ENCODE data around the gene NSL1.
"Not testable (repeated sequence)": the region's sequence is repeated elsewhere in the genome, so short reads cannot be mapped to it uniquely, and the experiment has no call there.

The NSL1 gene

DNA sequence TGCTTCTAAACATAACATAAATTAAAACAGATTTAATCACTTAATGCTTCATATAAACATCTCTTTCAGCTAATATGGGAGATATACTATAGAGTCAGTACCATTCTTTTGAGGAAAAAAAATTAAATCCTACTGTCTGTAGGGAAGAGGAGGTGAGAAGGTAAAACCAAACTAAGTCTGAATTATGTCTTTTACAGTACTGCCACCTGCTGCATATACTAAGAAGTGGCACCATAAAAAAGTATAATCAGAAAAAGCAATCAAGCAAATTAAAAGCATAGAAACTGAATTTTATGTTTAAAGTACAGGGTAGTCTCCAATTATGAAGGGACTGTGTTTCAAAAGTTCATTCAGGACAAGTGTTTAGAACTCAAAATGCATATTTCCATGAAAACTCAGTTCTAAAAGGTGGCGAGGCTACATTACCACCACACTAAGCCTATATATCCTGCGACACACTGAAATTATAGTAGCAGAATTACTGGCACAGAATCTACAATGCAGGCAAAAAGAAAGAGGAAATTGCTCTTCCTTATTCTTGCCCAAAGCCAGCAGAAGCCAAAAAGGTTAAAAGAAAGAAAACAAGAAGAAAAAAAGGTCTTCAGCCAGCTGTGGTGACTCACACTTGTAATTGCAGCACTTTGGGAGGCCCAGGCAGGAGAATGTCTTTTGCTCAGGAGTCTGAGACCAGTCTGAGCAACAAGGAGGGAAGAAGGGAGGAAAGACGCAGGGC, 9.0 kb downstream of the NSL1 start:
- no peak for DNase-seq

DNA sequence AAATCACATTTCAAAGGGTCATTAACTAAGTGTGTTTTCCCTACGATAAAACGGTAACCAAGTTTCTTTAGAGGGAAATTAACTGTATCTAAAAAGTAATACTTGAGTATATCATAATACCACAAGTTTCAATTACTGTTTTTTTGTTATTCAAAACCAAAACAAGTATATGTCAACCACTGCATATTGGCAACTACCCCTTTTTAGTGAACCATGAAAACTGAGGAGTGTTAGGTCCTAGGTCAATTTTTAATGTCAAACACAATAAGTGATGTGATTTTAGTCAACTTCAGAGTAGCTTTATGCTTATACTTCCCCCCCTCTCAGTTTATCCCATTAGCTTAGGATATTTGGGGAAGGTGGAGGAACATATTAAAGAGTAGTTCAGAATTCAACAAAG, 10.4 kb downstream of the NSL1 start:
- DNase-seq: no peak

DNA sequence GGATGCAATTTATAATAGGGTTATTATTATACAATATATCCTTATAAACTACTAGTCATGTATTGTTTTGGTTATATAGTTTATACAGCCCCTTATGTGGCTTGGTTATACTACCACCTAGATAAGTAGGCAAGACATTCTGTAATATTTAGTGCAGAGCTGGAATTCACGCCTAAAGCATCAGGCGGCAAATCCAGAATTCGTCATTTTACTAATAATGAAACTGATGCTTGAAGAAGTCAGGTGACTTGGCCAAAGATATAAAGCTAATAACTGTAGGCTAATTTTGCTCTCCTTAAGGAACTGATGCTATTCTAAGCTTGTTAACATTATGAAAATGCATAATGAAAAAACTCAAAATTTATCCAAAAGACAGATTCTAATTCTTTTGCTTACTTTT, 10.8 kb downstream of the NSL1 start:
- DNase-seq: no peak

DNA sequence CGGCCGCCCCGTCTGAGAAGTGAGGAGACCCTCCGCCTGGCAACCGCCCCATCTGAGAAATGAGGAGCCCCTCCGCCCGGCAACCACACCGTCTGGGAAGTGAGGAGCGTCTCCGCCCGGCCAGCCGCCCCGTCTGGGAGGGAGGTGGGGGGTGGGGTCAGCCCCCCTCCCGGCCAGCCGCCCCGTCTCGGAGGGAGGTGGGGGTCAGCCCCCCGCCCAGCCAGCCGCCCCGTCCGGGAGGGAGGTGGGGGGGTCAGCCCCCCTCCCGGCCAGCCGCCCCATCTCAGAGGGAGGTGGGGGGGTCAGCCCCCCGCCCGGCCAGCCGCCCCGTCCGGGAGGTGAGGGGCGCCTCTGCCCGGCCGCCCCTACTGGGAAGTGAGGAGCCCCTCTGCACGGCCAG, 12.5 kb downstream of the NSL1 start:
- DNase-seq: not testable (repeated sequence)

DNA sequence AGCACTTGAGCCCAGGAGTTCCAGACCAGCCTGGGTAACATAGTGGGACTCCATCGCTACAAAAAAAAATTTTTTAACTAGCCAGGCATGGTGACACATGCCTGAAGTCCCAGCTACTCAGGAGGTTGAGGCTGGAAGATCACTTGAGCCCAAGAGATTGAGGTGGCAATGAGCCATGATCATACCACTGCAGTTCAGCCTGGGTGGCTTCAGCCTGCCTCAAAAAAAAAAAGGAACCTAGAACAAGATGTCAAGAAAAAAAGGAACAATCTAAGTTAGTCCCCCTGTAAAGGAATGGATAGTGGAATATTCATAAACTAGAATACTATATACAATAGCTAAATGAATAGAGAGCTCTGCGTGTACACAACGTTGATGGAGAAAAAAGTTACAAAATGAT, 14.4 kb downstream of the NSL1 start:
- DNase-seq: no peak

DNA sequence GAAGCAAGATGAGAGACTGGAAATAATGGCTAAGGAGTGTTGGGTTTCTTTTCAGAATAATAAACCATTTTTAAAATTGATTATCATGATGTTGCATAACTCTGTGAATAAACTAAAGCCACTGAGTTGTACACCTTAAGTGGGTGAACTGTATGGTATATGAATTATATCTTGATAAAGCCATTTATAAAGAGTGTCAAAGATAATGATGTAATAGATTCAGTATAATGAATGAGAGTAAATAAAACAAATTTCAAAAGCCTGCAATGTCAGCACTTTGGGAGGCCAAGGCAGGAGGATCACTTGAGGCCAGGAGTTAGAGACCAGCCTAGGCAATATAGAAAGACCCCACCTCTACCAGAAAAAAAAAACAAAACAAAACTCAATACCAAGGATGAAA, 16.3 kb downstream of the NSL1 start:
- no peak for DNase-seq

DNA sequence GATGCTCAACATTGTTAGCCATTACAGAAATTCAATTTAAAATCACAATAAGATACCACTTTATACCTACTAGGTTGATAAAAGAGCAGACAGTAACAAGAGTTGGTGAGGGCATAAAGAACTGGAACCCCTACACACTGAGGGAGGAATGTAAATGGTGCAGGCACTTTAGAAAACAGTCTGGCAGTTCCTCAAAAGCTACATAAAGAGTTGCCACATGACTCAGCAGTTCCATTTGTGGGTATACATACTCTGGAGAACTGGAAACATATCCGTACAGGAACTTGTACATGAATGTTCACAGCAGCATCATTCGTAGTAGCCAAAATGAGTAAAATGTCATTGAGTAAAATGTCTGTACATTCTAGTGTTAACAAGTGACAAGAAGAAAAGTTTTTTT, 17.0 kb downstream of the NSL1 start:
- no peak for DNase-seq

DNA sequence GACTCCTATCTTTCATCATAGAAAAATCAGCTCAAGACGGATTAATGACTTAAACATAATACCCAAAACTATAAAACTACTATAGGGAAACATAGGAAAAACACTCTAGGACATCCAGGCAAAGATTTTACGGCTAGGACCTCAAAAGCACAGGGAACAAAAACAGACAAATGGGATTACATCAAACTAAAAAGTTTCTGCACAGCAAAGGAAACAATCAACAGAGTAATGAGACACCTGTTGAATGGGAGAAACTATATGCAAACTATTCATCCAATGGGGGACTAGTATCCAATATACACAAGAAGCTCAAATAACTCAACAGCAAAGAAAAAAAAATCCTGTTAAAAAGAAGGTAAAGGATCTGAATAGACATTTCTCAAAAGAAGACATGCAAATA, 18.6 kb downstream of the NSL1 start:
- no peak for DNase-seq

DNA sequence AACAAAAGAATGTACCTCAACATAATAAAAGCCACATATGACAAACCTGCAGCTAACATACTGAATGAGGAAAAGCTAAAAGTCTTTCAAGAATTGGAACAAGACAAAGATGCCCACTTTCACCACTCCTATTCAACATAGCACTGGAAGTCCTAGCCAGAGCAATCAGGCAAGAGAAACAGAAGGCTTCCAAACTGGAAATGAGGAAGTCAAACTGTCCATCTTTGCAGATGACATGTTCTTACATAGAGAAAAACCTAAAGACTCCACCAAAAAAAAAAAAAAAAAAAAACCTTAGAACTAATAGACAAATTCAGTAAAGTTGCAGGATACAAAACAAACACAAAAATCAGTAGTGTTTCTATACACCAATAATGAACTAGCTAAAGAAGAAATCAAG, 20.2 kb downstream of the NSL1 start:
- no peak for DNase-seq

DNA sequence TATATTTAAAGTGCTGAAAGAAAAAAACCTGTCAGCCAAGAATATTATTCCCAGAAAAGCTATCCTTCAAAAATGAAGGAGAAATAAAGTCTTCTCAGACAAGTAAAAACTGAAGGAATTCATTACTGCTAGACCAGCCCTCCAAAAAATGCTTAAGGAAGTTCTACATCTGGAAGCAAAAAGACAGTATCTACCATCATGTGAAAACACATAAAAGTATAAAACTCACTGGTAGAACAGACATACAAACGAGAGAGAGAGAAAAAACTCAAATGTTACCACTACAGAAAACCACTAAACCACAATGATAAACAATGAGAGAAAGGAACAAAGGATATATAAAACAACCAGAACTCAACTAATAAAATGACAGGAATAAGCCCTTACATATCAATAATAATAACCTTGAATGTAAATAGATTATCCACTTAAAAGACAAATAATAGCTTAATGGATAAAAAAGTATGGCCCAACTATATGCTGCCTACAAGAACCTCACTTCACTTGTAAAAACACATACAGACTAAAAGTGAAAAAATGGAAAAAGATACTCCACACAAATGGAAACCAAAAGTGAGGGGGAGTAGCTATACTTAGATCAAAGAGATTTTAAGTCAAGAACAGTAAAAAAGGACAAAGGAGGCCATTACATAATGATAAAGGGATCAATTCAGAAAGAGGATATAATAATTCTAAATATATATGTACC, 22.0 kb downstream of the NSL1 start:
- DNase-seq: no peak

DNA sequence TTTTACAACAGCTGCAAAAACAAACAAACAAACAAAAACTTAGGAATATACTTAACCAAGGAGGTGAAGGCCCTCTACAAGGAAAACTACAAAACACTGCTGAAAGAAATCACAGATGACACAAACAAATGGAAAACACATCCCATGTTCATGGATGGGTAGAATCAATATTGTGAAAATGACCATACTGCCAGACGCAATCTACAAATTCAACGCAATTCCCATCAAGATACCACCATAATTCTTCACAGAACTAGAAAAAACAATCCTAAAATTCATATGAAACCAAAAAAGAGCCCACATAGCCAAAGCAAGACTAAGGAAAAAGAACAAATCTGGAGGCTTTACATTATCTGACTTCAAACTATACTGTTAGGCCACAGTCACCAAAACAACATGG, 24.8 kb downstream of the NSL1 start:
- not testable (repeated sequence) for DNase-seq

DNA sequence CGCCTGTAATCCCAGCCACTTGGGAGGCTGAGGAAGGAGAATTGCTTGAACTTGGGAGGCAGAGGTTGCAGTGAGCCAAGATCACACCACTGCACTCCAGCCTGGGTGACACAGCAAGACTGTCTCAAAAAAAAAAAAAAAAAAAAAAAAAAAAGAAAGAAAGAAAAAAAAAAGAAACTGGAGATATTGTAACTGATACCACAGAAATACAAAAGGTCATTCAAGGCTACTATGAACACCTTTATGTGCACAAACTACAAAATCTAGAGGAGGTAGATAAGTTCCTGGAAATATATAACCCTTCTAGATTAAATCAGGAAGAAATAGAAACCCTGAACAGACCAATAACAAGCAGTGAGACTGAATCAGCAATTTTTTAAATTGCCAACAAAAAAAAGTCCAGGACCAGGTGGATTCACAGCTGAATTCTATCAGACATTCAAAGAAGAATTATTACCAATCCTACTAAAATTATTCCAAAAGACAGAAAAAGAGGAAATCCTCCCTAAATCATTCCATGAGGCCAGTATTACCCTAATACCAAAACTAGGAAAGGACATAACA, 26.8 kb downstream of the NSL1 start:
- DNase-seq: not testable (repeated sequence)

DNA sequence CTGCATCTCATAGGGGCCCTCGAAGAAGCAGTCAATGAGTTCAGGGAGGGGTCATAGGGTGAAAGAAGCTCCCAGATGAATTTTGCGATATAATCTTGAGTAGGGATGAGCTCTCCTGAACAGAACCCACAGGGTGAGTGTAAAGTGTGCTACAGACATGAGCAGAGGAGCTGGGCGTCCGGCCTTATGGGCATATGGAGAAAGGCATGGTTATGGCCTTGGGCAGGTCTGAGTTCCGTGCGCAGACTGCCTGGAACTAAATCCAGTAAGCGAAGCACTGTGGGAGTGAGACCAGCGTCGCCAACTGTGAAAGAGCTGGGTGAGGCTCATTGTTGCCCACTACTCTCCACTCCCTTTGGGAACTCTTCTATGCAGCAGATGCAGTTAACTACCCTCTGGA, 28.7 kb downstream of the NSL1 start:
- DNase-seq: no peak

DNA sequence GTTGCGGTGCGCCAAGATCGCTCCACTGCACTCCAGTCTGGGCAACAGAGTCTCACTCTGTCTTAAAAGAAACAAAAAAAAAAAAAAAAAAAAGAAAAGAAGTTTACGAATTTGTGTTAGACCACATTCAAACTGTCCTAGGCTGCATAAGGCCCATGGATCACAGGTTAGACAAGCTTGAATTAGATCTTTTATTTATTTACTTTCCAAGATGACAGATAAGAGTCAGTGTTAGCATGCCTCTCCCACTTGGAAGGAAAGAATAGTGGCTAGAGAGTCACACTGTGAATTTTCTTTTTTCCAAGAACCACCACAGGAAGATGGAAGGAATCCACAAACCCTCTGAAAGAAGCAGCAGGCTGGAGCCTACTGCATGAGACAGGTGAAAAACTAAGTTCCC, 29.3 kb downstream of the NSL1 start:
- DNase-seq: no peak

DNA sequence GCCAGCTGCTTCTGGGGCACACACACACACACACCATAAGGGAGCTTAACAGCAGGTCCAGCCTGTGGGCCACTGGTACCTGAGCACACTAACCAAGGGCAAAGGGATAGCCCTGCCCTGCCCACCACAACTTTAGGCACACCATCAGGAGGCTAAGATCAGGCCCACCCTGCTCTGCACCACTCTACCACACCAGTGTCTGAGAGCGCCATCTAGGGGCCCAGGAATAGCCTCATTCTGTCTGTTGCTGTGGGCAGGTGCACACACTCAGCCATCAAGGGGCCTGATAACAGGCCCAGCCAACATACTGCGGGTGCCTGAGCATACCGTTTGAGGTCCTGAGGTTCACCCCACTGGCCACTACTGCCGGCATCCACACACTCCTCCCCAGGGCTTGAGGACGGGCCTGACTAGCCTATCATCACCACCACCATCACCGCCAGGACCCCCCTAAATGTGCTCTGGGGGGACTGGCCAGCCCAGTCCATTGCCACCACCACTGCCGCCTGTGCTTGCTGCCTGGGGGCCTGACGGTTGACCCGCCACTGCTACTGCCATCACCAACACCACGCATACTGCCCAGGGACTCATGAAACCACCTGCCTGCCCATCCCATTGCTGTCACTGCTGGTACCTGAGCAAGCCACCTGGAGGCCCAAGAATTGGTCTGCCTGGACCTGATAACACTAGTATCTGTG, 31.3 kb downstream of the NSL1 start:
- DNase-seq: no peak

DNA sequence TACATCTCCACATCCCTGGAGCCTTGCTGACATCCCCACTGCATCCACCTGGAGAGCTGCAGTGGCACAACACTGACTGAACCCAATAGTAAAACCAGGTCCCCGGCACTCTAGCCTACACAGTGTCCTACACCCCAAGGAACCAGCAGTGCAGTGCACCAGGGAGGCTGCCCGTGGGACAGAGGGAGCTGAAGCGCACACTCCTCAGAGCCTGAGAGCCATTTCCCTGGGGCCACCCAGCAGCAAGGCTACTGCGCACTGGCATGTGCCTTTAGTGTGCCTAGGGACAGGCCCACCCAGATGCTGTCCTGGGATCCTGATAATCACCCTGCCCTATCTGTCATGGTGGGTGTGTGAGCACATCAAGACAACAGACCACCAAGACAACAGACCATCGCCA, 31.9 kb downstream of the NSL1 start:
- DNase-seq: no peak

DNA sequence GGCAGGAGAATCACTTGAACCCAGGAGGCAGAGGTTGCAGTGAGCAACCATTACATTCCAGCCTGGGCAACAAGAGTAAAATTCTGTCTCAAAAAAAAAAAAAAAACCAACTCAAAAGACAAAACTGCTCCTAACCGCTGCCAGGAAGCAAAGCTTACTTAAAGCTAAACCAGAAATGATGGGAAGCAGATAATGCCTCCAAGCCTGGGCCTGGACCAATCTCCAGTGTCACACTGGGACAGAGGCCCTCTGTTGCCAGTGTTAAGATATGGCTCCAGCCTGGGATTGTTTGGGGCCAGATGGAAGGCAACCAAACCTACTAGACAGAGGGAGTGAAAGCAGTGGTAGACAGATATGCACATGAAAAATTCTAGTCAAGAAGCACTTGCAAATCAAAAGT, 36.9 kb downstream of the NSL1 start:
- no peak for DNase-seq

DNA sequence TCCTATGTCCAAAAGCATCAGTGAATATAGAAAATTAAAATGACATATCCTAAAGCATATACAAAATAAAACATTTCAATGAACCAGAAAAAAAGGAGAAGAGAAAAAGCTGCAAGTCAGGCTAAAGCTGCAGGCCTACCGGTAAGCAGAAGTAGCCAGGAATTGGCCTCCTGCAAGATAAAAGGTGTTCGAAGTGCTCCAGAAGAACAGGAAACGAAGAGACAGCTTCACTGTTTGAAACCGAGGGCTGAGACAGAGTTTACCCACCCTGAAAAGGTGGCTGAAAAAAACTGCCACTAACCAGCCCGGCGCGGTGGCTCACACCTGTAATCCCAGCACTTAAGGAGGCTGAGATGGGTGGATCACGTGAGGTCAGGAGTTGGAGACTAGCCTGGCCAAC, 37.4 kb downstream of the NSL1 start:
- DNase-seq: no peak

DNA sequence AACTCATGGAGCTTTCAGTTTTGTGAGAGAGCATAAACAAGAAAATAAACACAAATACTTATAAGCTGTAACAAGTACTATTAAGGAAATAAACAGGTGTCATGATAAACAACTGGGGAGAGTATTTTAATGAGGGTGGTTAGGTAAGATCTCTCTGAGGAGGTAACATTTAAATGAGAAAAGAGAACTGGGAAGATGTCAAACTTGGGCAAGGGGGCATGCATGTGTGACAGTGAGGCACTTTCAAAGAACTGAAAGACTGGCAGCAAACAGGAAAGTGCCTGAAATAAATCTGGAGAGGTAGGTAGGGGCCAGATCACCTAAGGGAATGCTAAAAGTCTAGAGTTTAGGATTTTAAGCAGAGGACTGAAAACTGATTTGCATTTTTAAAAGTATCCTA, 37.8 kb downstream of the NSL1 start:
- no peak for DNase-seq

DNA sequence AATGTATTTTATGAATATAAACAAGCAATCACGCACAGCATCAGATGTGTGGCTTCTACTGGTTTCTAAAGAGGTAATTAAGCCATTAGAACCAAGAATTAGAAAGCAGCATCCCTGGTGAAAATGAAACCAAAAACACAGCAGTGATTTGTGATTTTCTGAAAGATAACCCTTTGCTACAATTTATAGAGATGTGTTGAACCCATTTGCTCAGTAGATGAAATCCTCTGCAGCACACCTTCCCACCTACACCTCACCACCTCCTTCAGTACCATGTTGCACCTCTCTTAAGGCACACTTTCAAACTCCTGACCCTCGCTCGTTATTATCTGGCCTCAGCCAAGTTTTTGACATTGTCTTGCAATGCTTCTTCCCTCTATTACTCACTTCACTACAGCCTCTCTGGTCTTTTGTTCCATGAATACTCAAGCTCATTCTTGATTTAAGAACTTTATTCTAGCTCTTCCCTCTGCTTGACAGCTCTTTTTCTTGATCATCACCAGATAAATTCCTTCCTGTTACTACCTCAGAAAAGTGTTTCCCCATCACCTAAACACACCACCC, 38.6 kb downstream of the NSL1 start:
- no peak for DNase-seq

DNA sequence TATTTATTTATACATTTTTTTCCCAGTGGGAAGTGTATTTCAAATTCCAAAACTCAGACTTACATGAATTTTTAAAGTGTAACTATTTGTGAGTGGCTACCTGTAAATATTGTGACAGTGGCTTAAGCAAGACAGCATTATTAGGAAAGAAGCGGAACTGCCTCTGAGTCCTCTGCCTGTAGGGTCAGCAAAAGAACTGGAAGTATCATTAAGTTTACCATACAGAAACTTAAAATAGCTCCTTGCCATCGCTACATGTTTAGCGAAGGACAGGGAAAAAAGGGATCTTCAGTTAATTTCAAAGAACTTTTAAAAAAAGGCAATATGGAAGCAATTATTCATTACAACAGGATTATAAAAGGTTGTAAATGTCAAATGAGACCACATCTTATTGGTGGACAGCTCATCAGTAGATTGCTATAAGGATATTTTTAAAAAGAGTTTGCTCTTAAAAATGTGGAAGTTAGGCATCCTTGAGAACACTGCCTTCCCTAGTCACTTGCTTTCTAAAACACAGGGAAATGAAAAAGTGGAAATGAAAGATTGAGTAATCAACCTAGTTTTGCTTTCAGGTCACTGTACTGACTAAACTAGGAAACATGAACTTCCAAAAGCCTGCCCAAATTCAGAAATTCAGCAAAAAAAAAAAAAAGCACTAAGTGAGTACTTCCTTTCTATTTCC, 39.2 kb downstream of the NSL1 start:
- DNase-seq: no peak

DNA sequence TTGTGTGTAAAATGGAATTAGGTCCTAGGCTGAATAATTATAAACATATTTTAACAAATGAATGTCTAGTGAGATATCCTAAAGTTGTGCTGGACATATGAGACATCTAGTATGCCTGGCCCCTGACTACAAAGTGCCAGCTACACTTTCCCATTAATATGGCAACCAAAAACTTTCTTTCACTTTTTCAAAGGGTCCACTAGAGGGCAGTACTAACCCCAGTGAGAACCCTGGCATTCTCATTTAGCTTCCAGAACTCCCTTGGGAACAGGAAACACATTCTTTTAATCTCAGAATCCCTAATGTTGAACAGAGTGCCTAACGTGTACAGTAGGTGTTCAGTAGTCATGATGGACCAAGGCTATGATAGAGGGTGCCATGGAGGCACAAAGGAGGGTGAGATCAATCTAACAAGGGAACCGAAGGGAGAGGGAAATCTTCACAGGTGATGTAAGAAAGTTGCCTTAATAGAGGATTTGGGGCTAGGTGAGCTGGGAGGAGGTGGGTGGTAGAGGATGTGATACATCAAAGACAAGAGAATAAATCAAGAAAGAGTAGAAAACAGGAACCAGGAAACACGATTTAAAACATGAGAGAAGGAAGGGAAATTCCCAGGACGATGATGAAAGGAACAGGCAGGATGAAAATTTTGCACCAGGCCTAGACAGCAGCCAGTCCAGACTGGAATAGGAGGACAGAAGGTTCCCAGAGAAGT, 41.6 kb downstream of the NSL1 start:
- DNase-seq: peak; percentile 21
